Type B pancreatic cell (in vitro differentiated cells): ENCODE data around the gene TNN. TPM values are rescaled to one million over a fixed set of nuclear protein-coding genes. Genes with fewer than 3 reads are reported as not detected.

Experiments
- DNase-seq: peaks from one replicate; pipeline ENCODE4 v3.0.0; 2021; ENCODE audit warnings: mixed read lengths; ENCODE audit not compliant: unreplicated experiment; ENCODE audit errors: extremely low spot score
- H3K27ac Mint-ChIP-seq: 2 replicates; pipeline ENCODE4 v1.8.0; 2021; ENCODE audit warnings: mild to moderate bottlenecking, mixed read lengths
- H3K27me3 Mint-ChIP-seq: 2 replicates; pipeline ENCODE4 v1.8.0; 2021; ENCODE audit warnings: mixed read lengths
- H3K36me3 Mint-ChIP-seq: 2 replicates; pipeline ENCODE4 v1.8.0; 2021; ENCODE audit warnings: mixed read lengths
- H3K4me1 Mint-ChIP-seq: one replicate; pipeline ENCODE4 v1.8.0; 2021; ENCODE audit warnings: mixed read lengths; ENCODE audit not compliant: unreplicated experiment
- H3K4me3 Mint-ChIP-seq: 2 replicates; pipeline ENCODE4 v1.8.0; 2021; ENCODE audit warnings: mild to moderate bottlenecking, mixed read lengths
- H3K9me3 Mint-ChIP-seq: 2 replicates; pipeline ENCODE4 v1.8.0; 2021; ENCODE audit warnings: mixed read lengths
- CTCF ChIP-seq: fragments of 200-600 bp; sonication (generic); conservative IDR thresholded peaks from 2 replicates; pipeline ENCODE4 v1.5.0; 2021; ENCODE audit warnings: antibody characterized with exemption, mild to moderate bottlenecking
- total RNA-seq: library from RNA; stranded (reverse); gene quantifications from 2 replicates; pipeline ENCODE4 v1.2.1, GENCODE V29; 2021; ENCODE audit warnings: low replicate concordance

The TNN gene
- total RNA-seq, 1 donor from 2014 or later: 5.0 TPM

GRCh38 chr1:175079338-175079737 lies 11.7 kb downstream of the TNN start:
- H3K27me3 Mint-ChIP-seq: peaks cover 22% of the 10 kb centered on the region

GRCh38 chr1:175080030-175080429 lies 12.4 kb downstream of the TNN start:
- Mint-ChIP-seq H3K27ac (no peak overlapping the region), H3K36me3 (no peaks in the 10 kb centered on the region), H3K4me3 (no peak overlapping the region), H3K4me1 (peaks cover 4% of the 10 kb centered on the region), H3K9me3 (no peaks in the 10 kb centered on the region), H3K27me3 (peaks cover 22% of the 10 kb centered on the region)
- no peak for TF ChIP-seq CTCF
- no peak for DNase-seq

More at GRCh38 chr1:175079338-175079737, 11.7 kb downstream of the TNN start:
- TF ChIP-seq CTCF: no peak
- H3K36me3 Mint-ChIP-seq: no peaks in the 10 kb centered on the region
- H3K4me1 Mint-ChIP-seq: peaks cover 4% of the 10 kb centered on the region
- no peak overlapping the region for H3K4me3 Mint-ChIP-seq
- DNase-seq: no peak
- H3K9me3 Mint-ChIP-seq: no peaks in the 10 kb centered on the region
- no peak overlapping the region for H3K27ac Mint-ChIP-seq

- Mint-ChIP-seq H3K36me3 (no peaks in the 10 kb centered on the region), H3K27me3 (peaks cover 13% of the 10 kb centered on the region), H3K4me3 (no peak overlapping the region), H3K4me1 (peaks cover 4% of the 10 kb centered on the region), H3K9me3 (no peaks in the 10 kb centered on the region), H3K27ac (no peak overlapping the region)
- no peak for TF ChIP-seq CTCF
- DNase-seq: no peak
Observed at GRCh38 chr1:175081983-175082382, 14.3 kb downstream of the TNN start.

- H3K4me3 Mint-ChIP-seq: no peak overlapping the region
- H3K27me3 Mint-ChIP-seq: peaks cover 8% of the 10 kb centered on the region
Observed at GRCh38 chr1:175088525-175088951, 20.9 kb downstream of the TNN start.

GRCh38 chr1:175089136-175089718 lies 21.6 kb downstream of the TNN start:
- H3K36me3 Mint-ChIP-seq: no peaks in the 10 kb centered on the region
- no peak for TF ChIP-seq CTCF
- peaks cover 8% of the 10 kb centered on the region for H3K27me3 Mint-ChIP-seq
- no peak overlapping the region for H3K4me3 Mint-ChIP-seq
- H3K9me3 Mint-ChIP-seq: no peaks in the 10 kb centered on the region
- no peak overlapping the region for H3K27ac Mint-ChIP-seq
- peaks cover 7% of the 10 kb centered on the region for H3K4me1 Mint-ChIP-seq
- no peak for DNase-seq

More at GRCh38 chr1:175088525-175088951, 20.9 kb downstream of the TNN start:
- no peak overlapping the region for H3K27ac Mint-ChIP-seq
- no peaks in the 10 kb centered on the region for H3K9me3 Mint-ChIP-seq
- DNase-seq: no peak
- peaks cover 7% of the 10 kb centered on the region for H3K4me1 Mint-ChIP-seq
- H3K36me3 Mint-ChIP-seq: no peaks in the 10 kb centered on the region
- TF ChIP-seq CTCF: no peak
